ENCODE data around the gene FAM193A.
"Not testable (repeated sequence)": the region's sequence is repeated elsewhere in the genome, so short reads cannot be mapped to it uniquely, and the experiment has no call there.

Gene FAM193A

DNA sequence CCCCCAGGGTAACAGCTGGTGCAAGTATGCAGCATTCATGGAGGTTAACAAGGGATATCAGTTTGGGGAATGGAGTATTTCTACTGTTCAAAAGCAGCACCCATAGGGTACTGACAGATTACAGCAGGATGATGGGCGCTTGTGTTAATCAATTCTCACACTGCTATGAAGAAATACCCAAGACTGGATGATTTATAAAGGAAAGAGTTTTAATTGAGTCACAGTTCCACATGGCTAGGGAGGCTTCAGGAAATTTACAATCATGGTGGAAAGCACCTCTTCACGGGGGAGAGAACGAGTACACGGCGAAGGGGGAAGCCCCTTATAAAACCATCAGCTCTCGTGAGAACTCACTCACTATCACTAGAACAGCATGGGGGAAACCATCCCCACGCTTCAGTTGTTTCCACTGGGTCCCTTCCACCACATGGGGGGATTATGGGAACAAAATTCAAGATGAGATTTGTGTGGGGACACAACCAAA is 155.5 kb downstream of the FAM193A start:
- DNase-seq (ENCODE audit: low spot score) = no peak

DNA sequence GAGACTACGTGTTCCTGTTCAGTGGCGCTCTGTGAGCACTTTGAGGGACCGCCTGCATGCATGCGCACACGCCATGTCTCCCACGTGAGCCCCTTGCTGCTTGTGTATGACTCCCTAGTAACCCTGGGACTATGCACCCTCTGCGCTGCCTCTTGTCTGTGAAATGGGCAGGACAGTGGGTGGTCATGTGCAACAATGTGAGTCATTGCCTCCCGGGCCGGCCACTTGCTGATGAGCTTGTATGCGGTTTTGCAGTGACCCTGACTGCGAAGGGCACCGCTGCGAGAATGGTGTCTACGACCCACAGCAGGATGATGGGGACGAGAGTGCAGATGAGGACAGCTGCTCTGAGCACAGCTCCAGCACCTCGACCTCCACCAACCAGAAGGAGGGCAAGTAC is 158.2 kb downstream of the FAM193A start:
- DNase-seq (ENCODE audit: low spot score) = no peak

DNA sequence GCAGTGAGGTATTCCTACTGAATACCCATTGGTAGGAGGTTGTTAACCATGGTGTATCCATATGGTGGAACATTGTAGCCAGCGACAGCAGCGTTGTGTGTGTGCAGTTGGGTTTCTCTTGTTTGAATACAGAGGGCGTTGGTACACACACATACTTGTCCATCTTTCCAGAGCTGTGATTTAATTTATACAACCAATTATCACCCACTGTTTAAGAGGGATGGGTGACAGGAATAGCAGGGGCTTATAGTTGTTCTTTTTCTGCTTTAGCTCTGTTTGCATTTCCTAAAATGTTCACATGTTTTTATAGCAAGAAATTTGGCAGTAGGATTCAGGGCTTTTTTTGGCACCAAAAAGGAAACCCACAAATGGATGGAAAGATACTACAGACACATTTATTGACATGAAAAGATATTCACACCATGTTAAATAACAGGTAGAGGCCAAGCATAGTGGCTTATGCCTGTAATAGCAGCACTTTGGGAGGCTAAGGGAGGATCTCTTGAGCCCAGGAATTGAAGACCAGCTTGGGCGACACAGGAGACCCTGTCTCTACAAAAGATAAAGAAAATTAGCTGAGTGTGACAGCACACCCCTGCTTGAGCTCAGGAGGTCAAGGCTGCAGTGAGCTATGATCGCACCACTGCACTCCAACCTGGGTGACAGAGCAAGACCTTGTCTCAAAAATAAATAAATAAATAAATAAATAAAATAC is 159.1 kb downstream of the FAM193A start:
- no peak for DNase-seq (ENCODE audit: low spot score)

DNA sequence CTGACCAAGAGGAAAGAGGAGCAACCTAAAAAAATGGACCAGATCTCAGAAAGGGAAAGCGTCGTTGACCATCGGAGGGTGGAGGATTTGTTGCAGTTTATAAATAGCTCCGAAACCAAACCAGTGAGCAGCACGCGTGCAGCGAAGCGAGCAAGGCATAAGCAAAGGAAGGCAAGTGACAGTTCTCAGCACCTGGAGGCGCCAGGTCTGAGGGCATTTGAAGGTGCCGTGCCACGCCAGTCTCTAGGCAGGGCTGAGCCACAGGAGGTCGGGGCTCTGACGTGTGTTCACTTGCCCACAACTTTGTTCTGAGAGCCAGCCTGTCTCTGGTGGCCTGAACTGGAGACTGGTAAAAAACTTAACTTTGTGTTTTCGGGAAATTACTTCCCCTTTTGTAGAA is 160.0 kb downstream of the FAM193A start:
- DNase-seq (ENCODE audit: low spot score) = no peak

DNA sequence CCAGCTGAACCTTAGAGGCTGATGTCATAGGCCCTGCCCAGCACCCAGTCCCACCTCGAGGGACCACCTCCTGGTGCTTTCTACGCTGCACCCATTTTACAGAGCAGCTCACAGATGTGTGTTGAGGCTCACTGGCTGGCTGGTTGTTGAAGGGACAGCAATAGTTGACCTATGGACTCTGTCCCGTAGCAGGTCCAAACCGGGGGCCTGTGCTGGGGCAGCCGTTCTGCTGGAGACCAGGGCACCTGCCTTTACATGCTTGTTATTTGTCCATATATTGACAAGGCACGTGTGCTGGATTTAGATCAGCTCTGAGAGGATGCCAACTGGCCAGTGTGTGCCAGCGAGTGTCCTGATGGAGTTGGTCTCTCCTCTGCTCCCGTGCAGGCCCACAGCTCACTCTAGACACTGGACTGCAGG is 161.6 kb downstream of the FAM193A start:
- no peak for DNase-seq (ENCODE audit: low spot score)

DNA sequence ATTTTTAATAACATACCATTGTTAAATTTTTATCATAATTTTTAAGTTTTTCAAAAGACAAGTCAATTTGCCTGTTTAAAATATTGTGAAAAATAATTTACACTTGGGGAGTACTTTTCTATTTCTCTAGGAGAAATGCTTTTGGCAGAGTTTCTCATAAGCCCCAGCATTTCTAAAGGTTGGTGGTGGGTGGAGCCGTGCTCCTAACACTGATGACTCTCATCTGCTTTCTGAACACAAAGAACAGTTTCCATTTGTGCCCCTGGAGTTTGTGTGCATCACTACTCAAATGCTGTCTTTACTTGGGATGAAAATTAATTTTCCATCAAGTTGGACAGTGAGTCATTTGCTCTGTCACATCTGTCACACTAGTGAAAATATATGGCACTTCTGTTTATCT is 162.1 kb downstream of the FAM193A start:
- DNase-seq (ENCODE audit: low spot score) = no peak

DNA sequence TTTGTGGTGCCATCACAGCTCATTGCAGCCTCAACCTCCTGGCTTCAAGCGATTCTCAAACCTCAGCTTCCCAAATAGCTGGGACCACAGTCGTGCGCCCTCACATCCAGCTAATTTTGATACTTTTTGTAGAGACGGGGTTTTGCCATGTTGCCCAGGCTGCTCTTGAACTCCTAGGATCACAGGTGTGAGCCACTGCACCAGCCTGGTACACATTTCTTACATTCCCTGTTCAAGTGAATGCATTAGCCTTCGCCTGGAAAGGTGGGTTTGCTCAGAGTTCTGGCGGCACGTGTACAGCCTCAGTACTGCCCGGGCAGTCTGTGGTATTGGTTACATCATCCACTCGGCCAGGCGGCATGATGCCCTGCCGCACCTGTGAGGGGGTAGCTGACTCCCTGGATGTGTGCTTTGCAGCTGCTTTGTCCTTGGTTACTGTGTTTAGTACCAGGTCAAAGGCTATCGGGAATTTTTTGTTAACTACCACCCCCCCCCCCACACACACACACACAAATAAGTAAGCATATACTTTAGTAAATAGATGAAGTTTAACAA is 162.6 kb downstream of the FAM193A start:
- DNase-seq (ENCODE audit: low spot score) = no peak

DNA sequence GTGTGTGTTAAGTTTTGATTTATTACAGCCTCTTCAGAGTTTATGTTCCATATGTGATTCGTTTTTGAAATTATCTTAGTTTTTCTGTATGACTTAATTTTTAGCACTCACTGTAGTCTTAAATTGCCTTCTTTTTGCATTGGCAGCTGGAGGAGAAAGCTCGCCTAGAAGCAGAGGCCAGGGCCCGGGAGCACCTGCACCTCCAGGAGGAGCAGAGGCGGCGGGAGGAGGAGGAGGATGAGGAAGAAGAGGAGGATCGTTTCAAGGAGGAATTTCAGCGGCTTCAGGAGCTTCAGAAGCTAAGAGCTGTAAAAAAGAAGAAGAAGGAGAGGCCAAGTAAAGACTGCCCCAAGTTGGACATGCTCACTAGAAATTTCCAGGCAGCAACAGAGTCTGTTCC is 163.1 kb downstream of the FAM193A start:
- DNase-seq (ENCODE audit: low spot score) = no peak

DNA sequence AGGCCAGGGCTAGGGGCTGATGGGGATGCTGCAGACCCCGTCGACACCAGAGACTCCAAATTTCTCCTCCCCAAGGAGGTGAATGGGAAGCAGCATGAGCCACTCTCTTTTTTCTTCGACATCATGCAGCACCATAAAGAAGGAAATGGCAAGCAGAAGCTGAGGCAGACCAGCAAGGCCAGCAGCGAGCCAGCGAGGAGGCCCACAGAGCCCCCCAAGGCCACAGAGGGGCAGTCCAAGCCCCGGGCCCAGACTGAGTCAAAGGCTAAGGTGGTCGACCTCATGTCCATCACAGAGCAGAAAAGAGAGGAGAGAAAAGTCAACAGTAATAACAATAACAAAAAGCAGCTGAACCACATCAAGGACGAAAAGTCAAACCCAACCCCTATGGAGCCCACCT is 163.6 kb downstream of the FAM193A start:
- DNase-seq (ENCODE audit: low spot score) = no peak

DNA sequence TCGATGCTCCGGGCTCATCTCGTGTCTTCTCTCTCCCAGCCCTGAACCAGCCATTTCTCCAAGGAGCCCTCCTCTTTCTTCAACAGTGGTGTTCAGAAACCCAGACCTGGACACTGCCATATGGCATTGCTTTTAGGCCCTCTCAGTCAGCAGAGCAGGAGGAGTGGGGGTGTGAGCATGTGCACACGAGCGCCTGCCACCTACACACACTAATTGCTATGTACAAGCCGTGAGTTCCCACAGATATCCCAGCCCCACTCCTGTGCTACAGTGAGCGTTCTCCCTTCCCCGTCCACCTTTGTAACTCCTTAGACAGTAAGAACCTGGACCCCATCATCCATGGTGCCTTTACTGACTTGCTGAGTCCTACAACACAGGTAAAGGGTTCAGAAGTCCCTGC is 165.9 kb downstream of the FAM193A start:
- DNase-seq (ENCODE audit: low spot score) = no peak

DNA sequence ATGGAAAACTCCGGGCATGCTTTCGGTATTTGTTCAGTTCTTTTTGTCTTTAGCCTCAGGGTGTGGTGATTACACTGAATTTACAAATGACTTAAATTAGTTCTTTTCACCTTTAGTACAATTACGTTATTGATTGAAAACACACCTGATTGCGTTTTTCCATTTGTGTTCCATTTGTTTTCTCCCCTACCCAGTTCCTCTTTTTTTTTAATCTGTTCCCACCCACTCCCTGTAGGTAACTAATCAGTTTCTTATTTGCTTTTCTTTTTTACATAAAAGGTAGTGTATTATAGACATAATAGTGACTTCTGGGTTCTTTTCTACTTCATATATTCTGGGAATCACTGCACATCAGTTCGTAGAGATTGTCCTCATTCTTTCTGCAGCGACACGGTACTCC is 166.3 kb downstream of the FAM193A start:
- DNase-seq (ENCODE audit: low spot score) = no peak

DNA sequence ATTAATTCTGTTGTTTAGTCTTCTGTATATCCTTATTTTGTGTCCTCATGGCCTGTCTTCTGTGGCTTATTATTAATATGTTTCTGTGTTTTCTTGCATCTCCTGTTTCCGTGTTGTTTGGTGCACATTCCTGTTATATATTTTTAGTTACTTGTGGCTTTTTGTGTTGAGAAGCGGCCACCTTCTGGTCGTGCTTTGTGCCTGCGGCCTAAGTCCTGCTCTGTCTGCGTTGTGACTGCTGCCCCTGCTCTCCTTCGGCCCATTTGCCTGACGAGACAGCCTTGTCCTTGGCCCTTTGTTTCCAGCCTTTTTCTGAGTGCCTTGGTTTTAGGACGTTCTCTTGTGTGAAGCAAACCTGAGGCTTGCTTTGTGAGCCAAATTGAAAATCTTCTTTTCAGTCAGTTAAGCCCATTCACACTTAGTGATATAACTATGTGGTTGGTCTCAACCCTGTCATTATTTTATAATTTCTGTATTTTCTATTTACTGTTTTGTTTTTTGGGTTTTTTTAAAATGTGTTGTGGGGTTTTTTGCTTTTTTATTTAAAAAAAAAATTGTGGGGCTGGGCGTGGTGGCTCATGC is 175.9 kb downstream of the FAM193A start:
- no peak for DNase-seq (ENCODE audit: low spot score)

DNA sequence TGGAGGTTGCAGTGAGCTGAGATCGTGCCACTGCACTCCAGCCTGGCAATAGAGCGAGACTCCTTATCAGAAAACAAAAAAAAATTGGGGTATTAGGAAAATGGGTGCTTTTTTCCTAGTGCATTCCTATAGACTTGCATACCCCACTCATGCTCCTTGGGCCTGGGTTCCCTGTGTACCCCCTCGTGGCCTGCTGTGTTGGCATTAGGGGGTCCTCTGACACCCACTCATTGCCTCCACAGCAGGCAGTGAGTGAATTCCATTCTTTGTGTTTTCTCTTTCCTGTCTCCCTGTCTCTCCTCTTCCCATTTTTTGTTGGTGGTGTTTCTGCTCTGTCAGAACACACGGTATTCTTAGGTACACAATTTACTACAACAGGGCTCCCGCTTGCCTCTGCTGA is 176.9 kb downstream of the FAM193A start:
- DNase-seq (ENCODE audit: low spot score) = no peak

DNA sequence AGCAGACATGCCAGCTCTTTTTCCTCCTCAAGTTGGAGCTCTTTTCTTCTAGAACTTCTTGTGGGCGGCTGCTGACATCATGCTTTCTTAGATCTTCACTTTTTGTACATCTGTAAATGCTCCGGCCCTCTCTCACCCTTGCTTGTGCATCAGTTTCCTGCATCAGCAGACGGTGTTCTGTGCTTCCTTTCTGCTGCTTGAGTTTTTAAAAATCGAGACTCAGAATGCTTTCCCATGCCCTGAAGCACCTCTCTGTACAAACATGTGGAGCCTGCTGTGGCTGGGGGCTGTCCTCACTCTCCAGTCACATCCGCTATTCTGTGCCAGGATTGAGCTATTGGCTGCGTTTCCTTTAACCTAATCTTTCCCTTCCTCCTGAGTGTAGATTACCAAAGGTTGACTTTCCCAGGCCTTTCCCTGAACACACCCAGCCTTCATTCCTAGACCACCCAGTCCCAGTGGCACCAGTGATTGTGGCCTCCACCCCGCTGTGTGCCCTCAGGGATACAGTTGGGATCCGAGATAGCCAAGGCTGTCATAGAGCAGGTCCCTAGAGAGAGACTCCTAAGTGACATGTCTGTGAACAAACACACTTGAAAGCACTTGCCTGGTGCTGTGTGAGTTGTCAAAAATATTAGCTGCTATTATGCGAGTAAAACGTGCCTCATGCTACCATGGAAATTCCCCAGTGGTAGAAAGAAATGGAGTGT is 177.8 kb downstream of the FAM193A start:
- no peak for DNase-seq (ENCODE audit: low spot score)

DNA sequence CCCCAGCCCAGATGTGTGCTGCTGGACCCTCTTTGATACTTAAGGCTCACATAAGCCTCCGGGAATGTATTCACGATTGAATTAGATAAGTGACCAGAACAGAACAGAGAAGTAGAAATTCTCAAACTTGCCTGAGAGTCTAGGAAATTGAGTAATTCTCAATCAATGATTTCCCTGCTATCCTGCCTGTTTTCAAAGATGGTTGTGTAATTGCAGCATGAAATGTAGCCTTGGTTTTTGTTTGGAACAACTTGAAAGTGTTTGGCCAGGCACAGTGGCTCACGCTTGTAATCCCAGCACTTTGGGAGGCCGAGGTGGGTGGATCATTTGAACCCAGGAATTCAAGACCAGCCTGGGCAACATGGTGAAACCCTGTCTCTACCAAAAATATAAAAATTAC is 178.5 kb downstream of the FAM193A start:
- no peak for DNase-seq (ENCODE audit: low spot score)

DNA sequence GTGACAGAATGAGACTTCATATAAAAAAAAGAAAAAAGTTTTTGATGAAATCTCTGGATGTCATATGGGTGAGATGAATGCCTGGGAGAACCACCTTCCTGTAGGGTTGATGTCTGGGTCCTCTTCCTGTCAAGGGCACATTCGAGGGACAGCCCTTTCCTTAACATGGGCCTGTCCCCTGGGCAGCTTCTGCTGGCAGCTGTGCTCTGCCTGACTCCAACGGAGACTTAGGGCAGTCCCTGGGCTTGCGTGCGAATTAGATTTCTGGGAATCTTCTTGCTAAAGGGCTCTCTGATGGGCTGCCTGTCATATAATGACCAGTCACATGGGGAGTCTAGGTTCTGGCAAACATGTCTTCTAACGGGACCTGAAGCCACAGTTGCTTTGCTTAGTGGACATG is 179.0 kb downstream of the FAM193A start:
- DNase-seq (ENCODE audit: low spot score) = no peak

DNA sequence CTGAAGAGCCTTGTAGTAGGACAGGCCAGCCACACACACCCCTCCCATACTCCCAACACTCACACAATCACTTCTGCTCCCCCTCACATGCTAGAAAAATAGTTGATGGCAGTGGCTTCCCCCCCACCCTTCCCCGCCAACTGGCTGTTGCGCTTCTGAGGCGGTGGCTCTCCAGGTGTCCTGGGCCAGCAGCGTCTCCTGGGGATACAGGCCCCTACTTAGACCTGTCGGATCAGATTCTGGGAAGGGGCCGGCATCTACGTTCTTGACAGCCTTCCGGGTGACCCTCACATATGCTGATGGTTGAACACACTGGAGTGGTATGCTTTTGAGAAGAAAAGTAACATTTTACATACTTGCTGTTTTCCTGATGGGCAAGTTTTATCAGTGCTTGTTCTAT is 179.8 kb downstream of the FAM193A start:
- no peak for DNase-seq (ENCODE audit: low spot score)

DNA sequence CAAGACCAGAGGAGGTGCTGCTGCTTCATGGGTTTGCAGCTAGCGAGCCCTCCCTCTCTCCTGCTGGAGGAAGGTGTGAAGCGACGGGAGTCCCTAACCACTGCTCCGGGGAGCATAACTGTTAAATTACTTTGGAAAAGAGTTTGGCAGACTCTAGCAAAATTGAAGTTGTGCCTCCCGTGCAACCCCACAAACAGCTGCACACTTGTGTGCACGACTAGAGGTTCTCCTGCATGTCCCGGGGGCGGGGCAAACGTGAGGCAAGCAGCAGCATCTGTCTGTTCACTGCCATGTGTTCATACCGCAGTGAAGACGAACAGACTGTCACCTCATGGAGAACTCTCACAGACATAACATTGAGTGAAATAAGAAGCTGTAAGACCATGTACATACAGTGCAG is 185.1 kb downstream of the FAM193A start:
- DNase-seq (ENCODE audit: low spot score) = no peak

DNA sequence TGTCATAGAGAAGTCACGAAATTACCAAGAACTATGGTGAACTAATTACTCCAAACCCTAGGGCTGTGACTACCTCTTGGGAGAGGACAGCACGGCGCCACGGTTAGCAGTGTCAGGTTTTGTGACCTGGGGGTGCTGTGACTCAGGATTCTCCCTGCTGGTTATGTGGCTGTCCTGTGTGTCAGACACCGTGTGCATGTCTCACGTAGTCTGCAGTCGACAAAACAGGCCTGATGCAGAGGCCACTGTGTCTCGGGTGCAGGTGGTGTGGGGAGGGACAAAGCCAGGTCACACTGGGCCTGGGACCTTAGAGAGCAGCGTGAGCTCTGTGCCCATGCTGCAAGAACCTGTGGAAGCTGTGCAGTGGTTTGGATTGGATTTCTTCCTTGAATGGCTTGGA is 185.6 kb downstream of the FAM193A start:
- peak; percentile 21 for DNase-seq (ENCODE audit: low spot score)

DNA sequence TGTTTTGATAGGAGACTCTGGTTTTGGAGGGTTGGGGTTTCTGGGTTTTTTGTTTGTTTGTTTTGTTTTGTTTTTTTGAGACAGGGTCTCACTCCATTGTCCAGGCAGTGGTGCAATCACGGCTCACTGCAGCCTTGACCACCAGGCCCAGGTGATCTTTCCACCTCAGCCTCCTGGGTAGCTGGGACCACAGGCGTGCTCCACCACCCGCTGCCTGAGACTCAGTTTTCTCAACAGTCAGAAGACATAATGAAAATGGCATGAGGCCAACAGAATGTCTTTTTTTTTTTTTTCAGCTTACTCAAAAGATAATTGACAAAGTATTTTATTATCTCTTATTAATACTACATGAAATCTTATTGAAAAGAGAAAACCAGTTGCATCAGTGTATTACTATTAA is 187.3 kb downstream of the FAM193A start:
- no peak for DNase-seq (ENCODE audit: low spot score)

DNA sequence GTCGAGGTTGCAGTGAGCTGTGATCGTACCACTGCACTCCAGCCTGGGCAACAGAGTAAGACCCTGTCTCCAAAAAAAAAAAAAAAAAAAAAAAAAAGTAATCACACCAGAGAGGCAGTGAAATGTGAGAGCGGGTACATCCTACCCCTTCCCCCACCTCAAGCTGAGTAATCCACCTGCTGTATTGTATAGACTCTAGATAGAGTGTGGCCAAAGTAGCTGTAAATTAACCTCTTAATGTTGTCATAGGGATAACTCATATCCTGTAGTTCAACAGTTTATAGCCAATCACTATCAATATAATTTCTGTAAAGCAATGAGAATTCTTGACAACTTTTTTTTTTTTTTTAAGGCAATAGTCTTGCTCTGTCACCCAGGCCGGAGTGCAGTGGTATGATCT is 188.9 kb downstream of the FAM193A start:
- DNase-seq (ENCODE audit: low spot score) = no peak

DNA sequence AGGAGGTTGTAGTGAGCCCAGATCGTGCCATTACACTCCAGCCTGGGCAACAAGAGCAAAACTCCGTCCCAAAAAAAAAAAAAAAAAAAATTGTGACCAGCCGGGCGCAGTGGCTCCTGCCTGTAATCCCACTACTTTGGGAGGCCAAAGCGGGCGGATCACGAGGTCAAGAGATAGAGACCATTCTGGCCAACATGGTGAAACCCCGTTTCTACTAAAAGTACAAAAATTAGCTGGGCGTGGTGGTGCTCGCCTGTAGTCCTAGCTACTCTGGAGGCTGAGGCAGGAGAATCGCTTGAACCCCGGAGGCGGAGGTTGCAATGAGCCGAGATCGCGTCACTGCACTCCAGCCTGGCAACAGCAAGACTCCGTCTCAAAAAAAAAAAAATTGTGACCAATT is 190.4 kb downstream of the FAM193A start:
- DNase-seq (ENCODE audit: low spot score) = not testable (repeated sequence)

DNA sequence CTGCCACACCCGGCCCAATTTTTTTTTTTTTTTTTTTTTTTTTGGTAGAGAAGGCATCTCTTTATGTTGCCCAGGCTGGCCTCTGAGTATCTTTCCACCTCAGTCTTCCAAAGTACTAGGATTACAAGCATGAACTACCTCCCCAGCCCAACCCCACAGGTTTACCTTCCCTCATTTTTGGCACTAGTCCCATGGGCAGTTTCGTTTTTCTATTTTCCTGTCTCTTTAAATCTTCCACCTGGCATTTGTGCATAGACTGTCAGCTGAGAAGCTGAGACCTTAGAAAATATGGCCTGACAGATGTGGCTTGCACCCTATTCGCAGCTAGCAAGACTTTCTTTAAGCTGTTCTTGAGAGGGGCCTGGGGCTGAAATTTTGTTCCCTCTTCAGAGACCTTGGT is 191.8 kb downstream of the FAM193A start:
- DNase-seq (ENCODE audit: low spot score) = peak; percentile 2
